Upper lobe of left lung (tissue), 4 donors: ENCODE results near the gene EBF4.

Experiments
- POLR2A ChIP-seq, 4 donors: fragments of 450-650 bp; IDR thresholded peaks; one replicate each; pipeline ENCODE4 v1.5.1; 2016 to 2017; ENCODE audit warnings: antibody characterized with exemption in 4 of 4, mild to moderate bottlenecking in 2 of 4
- POLR2AphosphoS5 ChIP-seq, 2 donors: sonication (generic); formaldehyde crosslinking; IDR thresholded peaks; one replicate each; pipeline ENCODE4 v1.5.1; 2017; ENCODE audit warnings: antibody characterized with exemption in 2 of 2
- TF ChIP-seq, protein P1 (sequence below), 6 experiments: fragments of 450-650 bp in 4 of 6; fragments of 200-600 bp in 2 of 6; sonication (generic) in 2 of 6; IDR thresholded peaks; one replicate each; pipeline ENCODE4 v1.5.1; 2016 to 2019; ENCODE audit warnings: antibody characterized with exemption in 6 of 6

DNA sequence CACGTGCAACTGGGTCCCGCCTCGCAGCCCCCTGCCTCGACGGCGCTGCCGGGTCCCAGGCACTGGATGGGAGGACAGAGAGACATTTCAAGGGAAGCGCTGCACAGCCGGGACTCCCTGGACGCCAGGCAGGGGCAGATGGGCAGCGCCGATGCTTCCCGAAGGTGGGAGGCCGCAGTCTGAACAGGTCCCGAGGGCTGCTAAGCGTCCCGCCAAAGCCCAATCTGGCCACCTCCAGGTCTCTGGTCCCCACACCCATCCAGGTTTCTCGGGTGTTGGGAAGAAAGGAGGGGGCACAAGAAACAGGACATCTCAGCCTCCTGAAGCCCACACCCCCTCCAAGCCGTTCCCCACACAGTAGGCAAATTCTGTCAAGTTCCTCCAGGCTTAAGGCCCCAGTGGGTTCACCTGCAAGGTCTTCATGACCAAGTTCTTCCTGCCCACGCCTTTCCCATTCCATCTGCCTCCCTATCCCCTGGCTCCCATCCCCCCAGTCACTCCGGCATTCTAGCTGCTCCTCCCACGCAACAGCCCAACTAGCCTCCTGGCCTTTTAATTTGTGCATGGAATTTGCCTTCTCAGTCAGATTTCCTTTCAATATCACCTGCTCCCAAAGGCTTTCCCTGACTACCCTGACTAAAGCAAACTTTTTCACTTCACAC, 113.2 kb downstream of the EBF4 start:
- TF ChIP-seq, protein P1, sequence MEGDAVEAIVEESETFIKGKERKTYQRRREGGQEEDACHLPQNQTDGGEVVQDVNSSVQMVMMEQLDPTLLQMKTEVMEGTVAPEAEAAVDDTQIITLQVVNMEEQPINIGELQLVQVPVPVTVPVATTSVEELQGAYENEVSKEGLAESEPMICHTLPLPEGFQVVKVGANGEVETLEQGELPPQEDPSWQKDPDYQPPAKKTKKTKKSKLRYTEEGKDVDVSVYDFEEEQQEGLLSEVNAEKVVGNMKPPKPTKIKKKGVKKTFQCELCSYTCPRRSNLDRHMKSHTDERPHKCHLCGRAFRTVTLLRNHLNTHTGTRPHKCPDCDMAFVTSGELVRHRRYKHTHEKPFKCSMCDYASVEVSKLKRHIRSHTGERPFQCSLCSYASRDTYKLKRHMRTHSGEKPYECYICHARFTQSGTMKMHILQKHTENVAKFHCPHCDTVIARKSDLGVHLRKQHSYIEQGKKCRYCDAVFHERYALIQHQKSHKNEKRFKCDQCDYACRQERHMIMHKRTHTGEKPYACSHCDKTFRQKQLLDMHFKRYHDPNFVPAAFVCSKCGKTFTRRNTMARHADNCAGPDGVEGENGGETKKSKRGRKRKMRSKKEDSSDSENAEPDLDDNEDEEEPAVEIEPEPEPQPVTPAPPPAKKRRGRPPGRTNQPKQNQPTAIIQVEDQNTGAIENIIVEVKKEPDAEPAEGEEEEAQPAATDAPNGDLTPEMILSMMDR (IDR thresholded peaks at IDR 0.05) = no peak
- TF ChIP-seq POLR2AphosphoS5 (IDR thresholded peaks at IDR 0.05) (no peak), POLR2A (IDR thresholded peaks at IDR 0.05) (no peak)
